ENCODE measurements around the gene ENKUR. TPM values are rescaled to one million over a fixed set of nuclear protein-coding genes. Genes with fewer than 3 reads are reported as not detected.

The ENKUR gene
- total RNA-seq, 4 donors from 2014 or later = 1.1 TPM; not detected in 3

- no peak for ATAC-seq
- H3K27me3 ChIP-seq = no peaks in the 10 kb centered on the region
- H3K4me1 ChIP-seq = no peaks in the 10 kb centered on the region
- no peak overlapping the region for H3K27ac ChIP-seq
- no peak for TF ChIP-seq EP300 (IDR thresholded peaks at IDR 0.05)
- no peak for TF ChIP-seq POLR2A (IDR thresholded peaks at IDR 0.05)
- TF ChIP-seq CTCF (IDR thresholded peaks at IDR 0.05) = no peak
- no peak for TF ChIP-seq POLR2AphosphoS5 (IDR thresholded peaks at IDR 0.05)
- no peaks in the 10 kb centered on the region for H3K36me3 ChIP-seq
- H3K9me3 ChIP-seq = no peaks in the 10 kb centered on the region
- 86 to 91% methylated on average over 3 of the region's 3 CpGs for WGBS, 2 donors (ENCODE audit: low coverage in 1 of 2)
- H3K4me3 ChIP-seq = no peak overlapping the region
Observed at GRCh38 chr10:24965051-24965450, 50.9 kb downstream of the ENKUR start.

GRCh38 chr10:24963521-24964041 is 52.4 kb downstream of the ENKUR start:
- Histone ChIP-seq H3K4me1 (peaks cover 0 to 9% (median 0%) of the 10 kb centered on the region in 3 donors), H3K27me3 (no peaks in the 10 kb centered on the region), H3K27ac (no peak overlapping the region), H3K4me3 (no peak overlapping the region), H3K36me3 (no peaks in the 10 kb centered on the region), H3K9me3 (no peaks in the 10 kb centered on the region)
- no peak for ATAC-seq
- no peak for TF ChIP-seq CTCF (IDR thresholded peaks at IDR 0.05)
- TF ChIP-seq EP300 (IDR thresholded peaks at IDR 0.05) = no peak
- TF ChIP-seq POLR2AphosphoS5 (IDR thresholded peaks at IDR 0.05) = no peak
- no peak for TF ChIP-seq POLR2A (IDR thresholded peaks at IDR 0.05)
- 52 to 61% methylated on average over 3 to 5 of the region's 5 CpGs for WGBS, 2 donors (ENCODE audit: low coverage in 1 of 2)

- no peak for ATAC-seq
Observed at GRCh38 chr10:24962995-24963394, 53.0 kb downstream of the ENKUR start.

GRCh38 chr10:24961582-24961981 is 54.4 kb downstream of the ENKUR start:
- Histone ChIP-seq H3K4me1 (peaks cover 0 to 25% (median 0%) of the 10 kb centered on the region in 3 donors), H3K4me3 (no peak overlapping the region), H3K27me3 (no peaks in the 10 kb centered on the region), H3K27ac (no peak overlapping the region), H3K9me3 (no peaks in the 10 kb centered on the region), H3K36me3 (no peaks in the 10 kb centered on the region)
- 86 to 89% methylated on average over 4 of the region's 4 CpGs for WGBS, 2 donors (ENCODE audit: low coverage in 1 of 2)
- TF ChIP-seq POLR2AphosphoS5 (IDR thresholded peaks at IDR 0.05) (no peak), CTCF (IDR thresholded peaks at IDR 0.05) (no peak), POLR2A (IDR thresholded peaks at IDR 0.05) (no peak), EP300 (IDR thresholded peaks at IDR 0.05) (no peak)
- no peak for ATAC-seq

More at GRCh38 chr10:24962995-24963394, 53.0 kb downstream of the ENKUR start:
- Histone ChIP-seq H3K4me3 (no peak overlapping the region), H3K27ac (no peak overlapping the region), H3K36me3 (no peaks in the 10 kb centered on the region), H3K4me1 (peaks cover 0 to 15% (median 0%) of the 10 kb centered on the region in 3 donors), H3K9me3 (no peaks in the 10 kb centered on the region), H3K27me3 (no peaks in the 10 kb centered on the region)
- WGBS, 2 donors (ENCODE audit: low coverage in 1 of 2) = 50 to 67% methylated on average over 2 to 3 of the region's 3 CpGs
- no peak for TF ChIP-seq EP300 (IDR thresholded peaks at IDR 0.05)
- no peak for TF ChIP-seq CTCF (IDR thresholded peaks at IDR 0.05)
- no peak for TF ChIP-seq POLR2AphosphoS5 (IDR thresholded peaks at IDR 0.05)
- TF ChIP-seq POLR2A (IDR thresholded peaks at IDR 0.05) = no peak

- Histone ChIP-seq H3K36me3 (no peaks in the 10 kb centered on the region), H3K9me3 (no peaks in the 10 kb centered on the region), H3K4me1 (peaks cover 0 to 25% (median 0%) of the 10 kb centered on the region in 3 donors), H3K4me3 (no peak overlapping the region), H3K27me3 (no peaks in the 10 kb centered on the region), H3K27ac (peak overlapping the region; percentile 18 to 75 (median 58))
- TF ChIP-seq CTCF (IDR thresholded peaks at IDR 0.05) (no peak), EP300 (IDR thresholded peaks at IDR 0.05) (no peak), POLR2AphosphoS5 (IDR thresholded peaks at IDR 0.05) (no peak), POLR2A (IDR thresholded peaks at IDR 0.05) (no peak)
- ATAC-seq = no peak
- 52 to 58% methylated on average over 3 of the region's 3 CpGs for WGBS, 2 donors (ENCODE audit: low coverage in 1 of 2)
Observed at GRCh38 chr10:24959382-24959730, 56.6 kb downstream of the ENKUR start.

Data from gastroesophageal sphincter (tissue), 4 donors.